Testis (tissue), 3 donors: ENCODE measurements around the gene RNASEH2B. TPM values are rescaled to one million over a fixed set of nuclear protein-coding genes. Genes with fewer than 3 reads are reported as not detected.

ENCODE experiments used
- DNase-seq: peaks from one replicate; pipeline ENCODE4 v3.0.0-alpha.2; 2019
- H3K27ac ChIP-seq, 2 donors: fragments of 200-600 bp; sonication (generic); one replicate each; pipeline ENCODE4 v1.5.1; 2019
- H3K27me3 ChIP-seq: fragments of 200-600 bp; sonication (generic); one replicate; pipeline ENCODE4 v1.5.1; 2019
- H3K36me3 ChIP-seq: fragments of 200-600 bp; sonication (generic); one replicate; pipeline ENCODE4 v1.5.1; 2017; ENCODE audit warnings: low read depth; ENCODE audit errors: missing control alignments
- H3K4me1 ChIP-seq: fragments of 200-600 bp; sonication (generic); one replicate; pipeline ENCODE4 v1.5.1; 2019
- H3K4me3 ChIP-seq, 2 donors: fragments of 200-600 bp; sonication (generic); one replicate each; pipeline ENCODE4 v1.5.1; 2017 to 2019
- H3K9me3 ChIP-seq: fragments of 200-600 bp; sonication (generic); one replicate; pipeline ENCODE4 v1.5.1; 2017
- POLR2A ChIP-seq: fragments of 450-650 bp; IDR thresholded peaks from one replicate; pipeline ENCODE4 v1.6.1; 2017; ENCODE audit warnings: antibody characterized with exemption, mild to moderate bottlenecking, moderate library complexity
- WGBS, 2 donors: methylation state at CpG; one replicate each; pipeline ENCODE4 v1.1.5; 2018; 5-methylcytosine and 5-hydroxymethylcytosine counted together
- intact Hi-C: fragments of 100-400 bp; cut with DNase I; formaldehyde crosslinking; loops from one replicate; pipeline ENCODE4 v1.15.1; 2023; ENCODE audit warnings: low total_unique reads
- polyA plus RNA-seq: library from polyadenylated mRNA; stranded (reverse); fragments of 350-450 nt; fragmentation: Illumina TruSeq; extraction: RNeasy Lipid Tissue Mini Kit (QIAGEN cat#74804); gene quantifications from one replicate; pipeline ENCODE4 v1.2.3, GENCODE V29; 2014; ENCODE audit warnings: low read depth, low replicate concordance; ENCODE audit not compliant: insufficient read depth
- total RNA-seq, 2 donors: library from RNA; depleted of rRNA; stranded (reverse); fragments of >200 nt; gene quantifications; one replicate each; pipeline ENCODE4 v1.2.3, GENCODE V29; 2016
- TF ChIP-seq, protein P1 (sequence below), 3 experiments: fragments of 450-650 bp in 2 of 3; fragments of 200-600 bp in 1 of 3; sonication (generic) in 1 of 3; IDR thresholded peaks; one replicate each; pipeline ENCODE4 v1.5.1; 2016 to 2019; ENCODE audit warnings: antibody characterized with exemption in 3 of 3, mild to moderate bottlenecking in 2 of 3, moderate library complexity in 1 of 3

The RNASEH2B gene
- total and polyA plus RNA-seq, 3 donors from 2014 or later = 38.2 to 52.3 (median 43.4) TPM

GRCh38 chr13:50928659-50929462 lies 19.3 kb downstream of the RNASEH2B start:
- no peak for DNase-seq
- intact Hi-C loops = no loop called here
- no peaks in the 10 kb centered on the region for H3K36me3 ChIP-seq
- WGBS, 2 donors = 79 to 92% methylated on average over 3 of the region's 3 CpGs
- no peak overlapping the region for H3K4me3 ChIP-seq
- H3K9me3 ChIP-seq = no peaks in the 10 kb centered on the region
- no peak overlapping the region for H3K27ac ChIP-seq
- H3K27me3 ChIP-seq = no peaks in the 10 kb centered on the region
- TF ChIP-seq POLR2A = no peak
- TF ChIP-seq, protein P1, sequence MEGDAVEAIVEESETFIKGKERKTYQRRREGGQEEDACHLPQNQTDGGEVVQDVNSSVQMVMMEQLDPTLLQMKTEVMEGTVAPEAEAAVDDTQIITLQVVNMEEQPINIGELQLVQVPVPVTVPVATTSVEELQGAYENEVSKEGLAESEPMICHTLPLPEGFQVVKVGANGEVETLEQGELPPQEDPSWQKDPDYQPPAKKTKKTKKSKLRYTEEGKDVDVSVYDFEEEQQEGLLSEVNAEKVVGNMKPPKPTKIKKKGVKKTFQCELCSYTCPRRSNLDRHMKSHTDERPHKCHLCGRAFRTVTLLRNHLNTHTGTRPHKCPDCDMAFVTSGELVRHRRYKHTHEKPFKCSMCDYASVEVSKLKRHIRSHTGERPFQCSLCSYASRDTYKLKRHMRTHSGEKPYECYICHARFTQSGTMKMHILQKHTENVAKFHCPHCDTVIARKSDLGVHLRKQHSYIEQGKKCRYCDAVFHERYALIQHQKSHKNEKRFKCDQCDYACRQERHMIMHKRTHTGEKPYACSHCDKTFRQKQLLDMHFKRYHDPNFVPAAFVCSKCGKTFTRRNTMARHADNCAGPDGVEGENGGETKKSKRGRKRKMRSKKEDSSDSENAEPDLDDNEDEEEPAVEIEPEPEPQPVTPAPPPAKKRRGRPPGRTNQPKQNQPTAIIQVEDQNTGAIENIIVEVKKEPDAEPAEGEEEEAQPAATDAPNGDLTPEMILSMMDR (IDR thresholded peaks at IDR 0.05) = no peak
- H3K4me1 ChIP-seq = no peaks in the 10 kb centered on the region

GRCh38 chr13:50932091-50932490 lies 22.5 kb downstream of the RNASEH2B start:
- DNase-seq = no peak
- TF ChIP-seq POLR2A = no peak
- TF ChIP-seq, protein P1 (IDR thresholded peaks at IDR 0.05) = no peak
- WGBS, 2 donors = 82 to 94% methylated on average over 6 of the region's 6 CpGs
- Histone ChIP-seq H3K27me3 (no peaks in the 10 kb centered on the region), H3K36me3 (no peaks in the 10 kb centered on the region), H3K4me3 (no peak overlapping the region), H3K4me1 (no peaks in the 10 kb centered on the region), H3K27ac (no peak overlapping the region), H3K9me3 (no peaks in the 10 kb centered on the region)
- intact Hi-C loops = no loop called here

DNA sequence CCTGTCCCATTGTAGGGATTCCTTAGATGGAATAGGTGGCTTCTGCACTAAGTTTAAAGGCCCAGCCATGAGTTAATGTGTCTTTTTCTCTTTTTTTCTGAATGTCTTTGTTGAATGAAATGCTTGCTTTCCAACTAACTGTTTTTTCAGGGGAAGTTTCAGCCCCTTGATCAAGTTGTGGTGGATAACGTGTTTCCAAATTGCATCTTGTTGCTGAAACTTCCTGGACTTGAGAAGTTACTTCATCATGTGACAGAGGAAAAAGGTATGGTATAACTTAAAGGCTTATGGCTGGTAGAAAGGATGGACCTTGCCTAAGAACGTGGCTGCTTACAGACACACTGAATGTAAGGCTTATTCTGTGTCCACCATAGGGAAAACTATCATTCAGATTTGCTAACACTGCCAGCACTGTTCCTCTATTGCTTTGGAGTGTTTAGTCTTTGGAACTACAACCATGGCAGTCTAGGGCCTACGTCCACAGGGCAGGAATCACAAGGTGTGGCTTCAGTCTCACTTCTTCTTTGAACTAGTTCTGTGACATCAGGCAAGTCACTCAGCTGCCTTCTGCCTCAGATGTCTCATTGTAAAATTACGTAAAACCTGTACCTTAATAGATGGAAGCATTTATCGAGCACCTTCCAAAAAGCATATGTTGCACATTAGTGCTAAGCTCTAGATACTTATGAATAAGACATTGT lies 25.3 kb downstream of the RNASEH2B start:
- Histone ChIP-seq H3K27me3 (no peaks in the 10 kb centered on the region), H3K9me3 (no peaks in the 10 kb centered on the region), H3K4me3 (no peak overlapping the region), H3K36me3 (no peaks in the 10 kb centered on the region), H3K4me1 (no peaks in the 10 kb centered on the region), H3K27ac (no peak overlapping the region)
- TF ChIP-seq POLR2A = no peak
- TF ChIP-seq, protein P1 (IDR thresholded peaks at IDR 0.05) = no peak
- no peak for DNase-seq
- intact Hi-C loops = no loop called here
- WGBS, 2 donors = 94 to 95% methylated on average over 5 of the region's 5 CpGs

DNA sequence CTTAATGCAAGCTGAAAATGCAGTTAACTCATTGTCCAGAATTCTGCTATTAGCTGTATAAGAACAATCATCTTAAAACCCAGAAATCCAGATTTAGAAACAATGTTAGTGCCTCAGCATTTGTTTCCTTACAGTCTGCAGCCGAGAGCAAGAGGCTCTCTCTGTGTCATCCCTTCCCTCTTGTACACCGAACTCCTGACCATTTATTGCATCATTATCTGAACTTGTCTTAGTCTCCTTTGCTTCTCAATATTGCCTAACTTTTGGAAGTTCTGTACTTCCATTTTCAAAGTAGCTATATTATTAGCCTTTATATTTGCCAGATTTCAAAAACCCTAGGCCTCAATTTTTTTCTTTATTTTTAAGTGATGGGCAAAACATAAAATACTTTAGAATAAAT lies 27.1 kb downstream of the RNASEH2B start:
- TF ChIP-seq, protein P1 (IDR thresholded peaks at IDR 0.05) = no peak
- TF ChIP-seq POLR2A = no peak
- H3K4me3 ChIP-seq = no peak overlapping the region
- no peaks in the 10 kb centered on the region for H3K9me3 ChIP-seq
- no peaks in the 10 kb centered on the region for H3K27me3 ChIP-seq
- intact Hi-C loops = no loop called here
- no peaks in the 10 kb centered on the region for H3K4me1 ChIP-seq
- no peak for DNase-seq
- WGBS, 2 donors = 79 to 81% methylated on average over 2 of the region's 2 CpGs
- H3K36me3 ChIP-seq = no peaks in the 10 kb centered on the region
- no peak overlapping the region for H3K27ac ChIP-seq
